SKM-1 treated with dmso at 0.1 percent for 144 hours (cell line): ENCODE measurements around the gene KRTAP4-4.
"Not testable (repeated sequence)": the region's sequence is repeated elsewhere in the genome, so short reads cannot be mapped to it uniquely, and the experiment has no call there.

Source experiments
- DNase-seq: peaks from one replicate; lab custom pipeline; 2025; ENCODE audit not compliant: unreplicated experiment; lab: John Stamatoyannopoulos, UW

Gene KRTAP4-4

DNA sequence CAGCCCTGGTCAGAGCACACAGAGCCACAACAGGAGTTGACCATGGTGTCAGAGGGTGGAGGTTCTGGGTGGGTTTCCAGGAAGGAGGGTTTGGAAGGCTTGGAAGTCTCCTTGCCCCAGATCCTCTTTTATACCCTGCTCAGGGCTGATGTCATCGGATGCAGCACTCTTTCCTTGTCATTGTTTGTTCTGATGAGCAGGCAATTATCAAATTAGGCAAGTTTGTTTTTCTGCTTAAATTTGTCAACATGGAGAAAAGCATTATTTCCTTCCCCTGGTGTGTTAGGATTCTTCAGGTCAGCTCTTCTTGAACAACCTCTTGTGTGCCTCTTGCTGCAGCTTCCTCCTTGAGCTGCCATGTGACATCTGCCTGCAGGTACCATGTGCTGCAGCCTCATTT is at the start of gene KRTAP4-4:
Gene KRTAP4-4 (minus strand): TSS at position 101 of the 400 bp plus-strand sequence. CDS start 57 bp downstream, at position 44.
- DNase-seq: no peak

DNA sequence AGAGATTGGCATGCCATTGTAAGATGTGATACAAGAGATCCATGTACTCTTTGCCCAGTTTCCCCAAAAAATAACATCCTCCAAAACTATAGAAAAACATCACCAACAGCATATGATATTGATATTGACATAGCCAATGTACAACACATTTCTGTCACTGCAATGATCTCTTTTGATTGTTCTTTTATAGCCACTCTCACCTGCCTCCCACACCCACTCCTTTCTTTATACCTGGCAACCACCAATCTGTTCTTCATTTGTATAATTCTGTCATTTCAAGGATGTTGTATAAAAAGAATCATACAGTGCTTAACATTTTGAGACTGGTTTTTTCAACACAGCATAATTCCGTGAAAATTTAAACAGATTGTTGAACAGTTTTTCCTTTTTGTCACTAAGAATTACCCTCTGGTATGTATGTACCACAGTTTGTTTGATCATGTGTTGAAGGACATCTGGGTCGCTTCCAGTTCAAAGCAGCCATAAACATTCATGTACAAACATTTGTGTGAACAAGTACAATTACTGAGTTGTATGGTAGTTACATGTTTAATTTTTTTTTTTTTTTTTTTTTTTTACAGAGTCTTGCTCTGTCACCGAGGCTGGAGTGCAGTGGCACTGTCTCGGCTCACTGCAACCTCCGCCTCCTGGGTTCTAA is 39.0 kb upstream of the KRTAP4-4 start:
- no peak for DNase-seq

DNA sequence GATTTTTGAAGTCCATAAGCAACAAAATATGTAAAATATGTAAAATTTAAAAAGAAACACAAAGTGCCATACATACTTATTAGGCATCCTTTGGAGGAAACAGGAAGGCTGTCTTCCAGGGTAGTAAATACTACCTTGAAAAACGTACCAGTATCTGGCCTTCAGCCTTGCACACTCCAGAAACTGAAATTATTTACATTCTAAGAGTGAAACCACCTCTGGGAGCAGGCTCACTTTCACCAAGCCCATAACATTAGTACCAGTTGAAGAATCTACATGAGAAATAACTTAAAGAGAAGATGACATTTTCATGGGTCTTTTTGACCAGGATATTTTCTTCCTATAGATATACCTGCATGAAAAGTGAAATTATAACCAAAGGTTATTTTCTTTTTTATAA is 35.5 kb upstream of the KRTAP4-4 start:
- no peak for DNase-seq

DNA sequence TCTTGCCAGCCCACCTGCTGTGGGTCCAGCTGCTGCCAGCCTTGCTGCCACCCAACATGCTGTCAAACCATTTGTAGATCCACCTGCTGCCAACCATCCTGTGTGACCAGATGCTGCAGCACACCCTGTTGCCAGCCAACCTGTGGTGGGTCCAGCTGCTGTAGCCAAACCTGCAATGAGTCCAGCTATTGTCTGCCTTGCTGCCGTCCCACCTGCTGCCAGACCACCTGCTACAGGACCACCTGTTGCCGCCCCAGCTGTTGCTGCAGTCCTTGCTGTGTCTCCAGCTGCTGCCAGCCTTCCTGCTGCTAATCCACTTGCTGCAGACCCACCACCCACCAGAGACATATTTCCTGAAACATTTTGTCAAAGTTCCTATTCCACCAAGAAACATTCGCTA is 29.8 kb upstream of the KRTAP4-4 start:
- no peak for DNase-seq

DNA sequence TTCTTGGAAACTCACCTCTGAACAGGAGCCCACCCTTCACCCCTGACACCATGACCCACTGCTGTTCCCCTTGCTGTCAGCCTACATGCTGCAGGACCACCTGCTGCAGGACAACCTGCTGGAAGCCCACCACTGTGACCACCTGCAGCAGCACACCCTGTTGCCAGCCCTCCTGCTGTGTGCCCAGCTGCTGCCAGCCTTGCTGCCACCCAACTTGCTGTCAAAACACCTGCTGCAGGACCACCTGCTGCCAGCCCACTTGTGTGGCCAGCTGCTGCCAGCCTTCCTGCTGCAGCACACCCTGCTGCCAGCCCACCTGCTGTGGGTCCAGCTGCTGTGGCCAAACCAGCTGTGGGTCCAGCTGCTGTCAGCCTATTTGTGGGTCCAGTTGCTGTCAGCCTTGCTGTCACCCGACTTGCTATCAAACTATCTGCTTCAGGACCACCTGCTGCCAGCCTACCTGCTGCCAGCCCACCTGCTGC is 29.3 kb upstream of the KRTAP4-4 start, which contains the start of gene KRTAP9-1:
Gene KRTAP9-1 (plus strand): TSS at position 51 of the 482 bp plus-strand sequence. CDS start 0 bp downstream, at position 51.
- DNase-seq: not testable (repeated sequence)

DNA sequence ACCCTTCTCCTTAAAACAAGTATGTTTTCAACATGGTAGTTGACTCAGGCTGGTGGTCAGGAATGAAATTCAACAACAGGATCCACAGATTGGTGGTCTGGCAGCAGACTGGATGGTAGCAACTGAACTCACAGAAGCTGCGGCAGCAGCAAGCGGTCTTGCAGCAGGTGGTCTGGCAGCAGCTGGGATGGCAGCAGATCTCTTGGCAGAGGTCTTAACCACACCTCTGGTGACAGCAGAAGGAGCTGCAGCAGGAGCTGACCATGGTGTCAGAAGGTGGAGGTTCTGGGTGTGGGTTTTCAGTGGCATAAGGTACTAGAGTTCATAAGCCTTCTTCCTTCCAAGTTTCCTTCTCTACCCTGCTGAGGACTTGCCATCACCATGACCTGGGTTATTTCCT is 26.3 kb upstream of the KRTAP4-4 start:
- no peak for DNase-seq

DNA sequence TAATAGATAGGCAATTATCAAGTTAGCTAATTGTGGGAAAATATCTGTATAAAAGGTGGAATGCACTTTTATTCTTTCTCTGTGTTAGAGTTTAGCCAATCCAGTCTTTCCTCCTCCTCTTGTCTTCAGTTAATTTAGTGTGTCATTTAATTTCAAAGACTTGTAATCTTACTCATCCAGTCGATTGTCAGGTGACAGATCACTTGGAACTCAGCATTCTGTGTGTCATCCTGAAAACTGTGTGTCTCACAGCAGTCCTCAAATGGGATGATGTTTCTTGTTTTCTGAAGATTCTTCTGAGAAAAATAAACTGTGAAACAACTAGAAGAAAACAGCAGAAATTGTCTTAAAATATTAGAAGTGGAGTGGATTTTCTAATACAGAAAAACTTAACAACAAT is 24.5 kb upstream of the KRTAP4-4 start:
- no peak for DNase-seq

DNA sequence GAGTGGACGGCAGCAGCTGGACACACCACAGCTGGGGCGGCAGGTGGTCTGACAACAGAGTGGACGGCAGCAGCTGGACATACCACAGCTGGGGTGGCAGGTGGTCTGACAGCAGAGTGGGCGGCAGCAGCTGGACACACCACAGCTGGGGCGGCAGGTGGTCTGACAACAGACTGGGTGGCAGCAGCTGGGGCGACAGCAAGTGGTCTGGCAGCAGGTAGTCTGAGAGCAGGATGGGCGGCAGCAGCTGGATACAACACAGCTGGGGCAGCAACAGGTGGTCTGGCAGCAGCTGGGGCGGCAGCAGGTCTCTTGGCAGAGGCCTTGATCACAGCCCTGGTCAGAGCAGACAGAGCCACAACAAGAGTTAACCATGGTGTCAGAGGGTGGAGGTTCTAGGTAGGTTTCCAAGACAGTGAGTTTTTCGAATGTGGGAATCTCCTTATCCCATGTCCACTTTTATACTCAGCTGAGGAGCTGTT is 24.0 kb upstream of the KRTAP4-4 start, which contains the start of gene KRTAP4-1:
Gene KRTAP4-1 (minus strand): TSS at position 432 of the 482 bp plus-strand sequence. CDS start 57 bp downstream, at position 375.
- no peak for DNase-seq

DNA sequence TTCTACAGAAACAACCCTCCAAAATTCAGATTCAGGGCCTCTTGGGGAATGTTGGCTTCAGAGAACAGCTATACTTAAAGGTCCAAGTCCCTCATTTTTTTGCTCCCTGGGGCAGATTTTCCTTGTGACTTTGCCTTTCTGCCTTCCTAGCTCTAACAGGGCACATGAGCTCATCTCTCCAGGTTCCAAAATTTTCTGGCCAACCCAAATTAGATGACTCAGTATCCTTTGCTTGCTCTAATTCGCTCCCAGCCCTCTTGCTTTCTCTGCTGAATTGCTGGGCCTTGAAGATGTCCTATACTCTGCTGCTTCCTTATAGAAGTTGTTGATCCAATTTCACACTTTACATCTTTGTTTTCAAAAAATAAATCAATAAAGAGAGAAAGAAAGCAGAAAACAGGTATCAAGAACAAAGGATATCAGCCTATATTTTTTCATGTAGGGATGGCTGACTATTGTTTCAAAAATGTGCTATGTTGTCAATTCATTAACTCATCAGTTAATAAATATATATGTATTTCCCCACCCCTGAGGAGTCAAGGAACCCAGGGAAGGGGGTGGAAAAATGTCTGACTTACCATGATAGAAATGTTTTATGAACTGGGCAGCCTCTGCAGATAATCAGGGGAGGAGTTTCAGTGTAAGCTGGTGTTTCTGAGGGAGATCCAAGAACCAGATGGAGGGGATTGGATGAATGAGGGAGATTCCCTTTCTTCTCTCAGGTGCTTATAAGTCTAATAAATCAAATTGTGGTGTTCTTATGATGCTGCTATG is 18.5 kb upstream of the KRTAP4-4 start:
- no peak for DNase-seq

DNA sequence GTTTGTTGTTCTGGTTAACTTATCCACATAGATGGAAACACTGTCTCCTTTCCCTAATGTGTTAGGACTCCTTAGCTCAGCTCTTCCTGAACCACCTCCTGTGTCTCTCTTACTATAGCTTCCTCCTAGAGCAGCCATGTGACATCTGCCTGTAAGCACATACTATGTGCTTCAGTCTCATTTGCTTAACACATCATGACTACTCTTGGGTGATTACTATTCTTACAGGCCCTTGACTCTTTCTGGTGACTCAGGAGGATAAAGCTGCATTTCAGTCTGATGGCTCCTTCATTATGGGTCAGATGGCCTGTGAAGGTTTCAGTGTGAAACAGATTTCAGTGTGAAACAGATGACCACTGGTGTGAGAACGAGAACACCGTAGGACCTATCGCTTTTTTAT is 17.8 kb upstream of the KRTAP4-4 start:
- no peak for DNase-seq

DNA sequence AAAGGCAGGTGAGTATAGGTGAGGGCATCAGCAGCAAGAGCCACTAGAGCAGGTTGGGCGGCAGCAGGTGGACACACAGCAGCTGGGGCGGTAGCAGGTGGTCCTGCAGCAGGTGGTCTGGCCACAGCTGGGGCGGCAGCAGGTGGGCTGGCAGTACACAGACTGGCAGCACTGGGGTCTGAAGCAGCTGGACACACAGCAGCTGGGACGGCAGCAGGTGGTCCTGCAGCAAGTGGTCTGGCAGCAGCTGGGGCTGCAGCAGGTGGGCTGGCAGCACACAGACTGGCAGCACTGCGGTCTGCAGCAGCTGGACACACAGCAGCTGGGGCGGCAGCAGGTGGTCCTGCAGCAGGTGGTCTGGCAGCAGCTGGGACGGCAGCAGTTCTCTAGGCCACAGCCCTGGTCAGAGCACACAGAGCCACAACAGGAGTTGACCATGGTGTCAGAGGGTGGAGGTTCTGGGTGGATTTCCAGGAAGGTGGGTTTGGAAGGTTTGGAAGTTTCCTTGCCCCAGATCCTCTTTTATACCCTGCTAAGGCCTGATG is 17.3 kb upstream of the KRTAP4-4 start, which contains the start of gene KRTAP4-2:
Gene KRTAP4-2 (minus strand): TSS at position 495 of the 545 bp plus-strand sequence. CDS start 57 bp downstream, at position 438.
- DNase-seq: no peak

DNA sequence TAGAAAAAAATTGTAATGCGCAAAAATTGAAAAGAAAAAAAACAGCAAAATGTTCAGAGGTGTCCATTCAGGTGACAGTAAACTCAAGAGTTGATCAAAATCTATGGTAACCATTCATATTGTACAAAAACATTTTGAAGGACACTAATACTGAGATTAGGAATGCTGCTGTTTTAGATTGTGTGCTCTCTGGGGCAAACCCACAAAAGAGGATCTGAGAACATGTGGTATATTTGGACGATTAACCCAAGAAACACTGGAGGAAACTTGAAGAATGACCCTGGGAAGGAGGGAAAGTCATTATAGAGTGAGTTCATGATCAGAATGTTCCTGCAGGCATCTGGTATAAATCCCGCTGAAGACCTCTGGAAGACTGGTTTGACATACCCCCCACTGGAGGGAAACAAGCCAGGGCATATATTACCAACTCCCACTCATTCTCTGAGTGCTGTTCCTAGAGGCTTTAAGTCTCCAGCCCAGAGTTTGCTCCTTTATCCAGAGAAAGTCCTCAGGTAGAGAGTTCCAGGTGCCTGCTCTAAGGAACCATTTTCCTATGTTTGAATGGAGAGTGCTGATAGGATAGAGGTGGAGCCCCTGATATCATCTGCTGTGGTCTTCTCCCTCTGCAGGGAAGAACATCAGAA is 16.3 kb upstream of the KRTAP4-4 start:
- peak; percentile 2 for DNase-seq

DNA sequence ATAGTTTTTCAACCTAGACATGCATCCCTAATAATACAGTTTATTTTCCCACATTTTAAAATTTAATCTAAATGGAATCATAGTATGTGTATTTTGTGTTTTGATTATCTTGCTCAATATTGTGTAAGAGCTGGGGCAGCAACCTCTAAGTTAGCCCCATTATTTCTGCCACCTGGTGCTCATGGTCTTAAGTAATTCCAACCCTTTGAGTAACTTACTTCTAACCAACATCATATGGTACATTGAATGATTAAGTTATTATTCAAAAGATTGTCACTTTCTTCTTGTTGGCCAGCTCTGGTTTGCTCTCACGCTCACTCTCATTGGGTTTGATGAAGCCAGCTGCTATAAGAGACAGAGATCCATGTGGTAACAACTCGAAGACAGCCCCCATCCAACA is 11.3 kb upstream of the KRTAP4-4 start:
- DNase-seq: no peak

DNA sequence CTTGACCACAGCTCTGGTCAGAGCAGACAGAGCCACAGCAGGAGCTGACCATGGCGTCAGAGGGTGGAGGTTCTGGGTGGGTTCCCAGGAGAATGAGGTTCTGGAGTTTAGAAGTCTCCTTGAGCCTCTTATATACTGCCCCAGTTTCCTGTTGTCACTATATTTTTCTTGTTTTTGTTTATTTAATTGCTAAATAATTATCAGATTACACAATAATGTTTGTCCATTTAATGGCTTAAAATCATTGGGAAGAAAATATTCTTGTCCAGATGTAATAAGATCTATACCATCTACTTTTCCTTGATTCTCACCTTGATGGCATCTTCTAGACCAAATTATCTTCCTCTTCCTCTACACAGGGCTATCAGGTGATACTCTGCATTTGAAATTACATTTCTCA is 7.6 kb upstream of the KRTAP4-4 start, which contains the start of gene KRTAP4-3:
Gene KRTAP4-3 (minus strand): TSS at position 101 of the 400 bp plus-strand sequence. CDS start 49 bp downstream, at position 52.
- DNase-seq: no peak

DNA sequence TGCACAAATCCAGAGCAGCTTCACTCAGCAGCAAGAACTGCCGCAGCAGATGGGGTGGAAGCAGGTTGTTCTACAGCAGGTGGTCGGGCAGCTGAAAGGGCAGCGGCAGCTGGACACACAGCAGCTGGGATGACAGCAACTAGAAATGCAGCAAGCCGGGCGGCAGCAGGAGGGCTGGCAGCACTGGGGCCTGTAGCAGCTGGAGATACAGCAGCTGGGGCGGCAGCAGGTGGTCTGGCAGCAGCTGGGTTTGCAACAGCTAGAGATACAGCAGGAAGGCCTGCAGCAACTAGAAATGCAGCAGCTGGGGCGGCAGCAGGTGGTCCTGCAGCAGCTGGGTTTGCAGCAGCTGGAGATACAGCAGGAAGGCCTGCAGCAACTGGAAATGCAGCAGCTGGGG is 7.0 kb upstream of the KRTAP4-4 start:
- no peak for DNase-seq

DNA sequence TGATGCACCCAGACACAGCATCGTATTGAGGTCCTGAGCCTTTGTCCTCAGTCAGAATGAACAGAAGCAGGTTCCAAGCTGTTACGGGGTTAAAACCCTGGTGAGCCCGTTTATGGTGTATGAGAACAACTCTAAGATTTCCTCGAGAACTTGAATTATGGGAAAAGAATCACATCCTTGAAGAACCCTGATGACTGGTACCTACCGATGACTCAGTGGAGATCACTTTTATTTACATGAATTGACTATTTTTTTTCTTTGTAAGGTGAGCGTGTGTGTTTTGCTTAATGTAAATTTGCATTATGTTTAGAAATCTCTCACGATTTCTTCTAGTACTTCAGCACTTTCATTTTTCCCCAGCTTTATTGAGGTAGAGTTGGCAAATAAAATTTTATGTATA is 3.3 kb upstream of the KRTAP4-4 start:
- no peak for DNase-seq

DNA sequence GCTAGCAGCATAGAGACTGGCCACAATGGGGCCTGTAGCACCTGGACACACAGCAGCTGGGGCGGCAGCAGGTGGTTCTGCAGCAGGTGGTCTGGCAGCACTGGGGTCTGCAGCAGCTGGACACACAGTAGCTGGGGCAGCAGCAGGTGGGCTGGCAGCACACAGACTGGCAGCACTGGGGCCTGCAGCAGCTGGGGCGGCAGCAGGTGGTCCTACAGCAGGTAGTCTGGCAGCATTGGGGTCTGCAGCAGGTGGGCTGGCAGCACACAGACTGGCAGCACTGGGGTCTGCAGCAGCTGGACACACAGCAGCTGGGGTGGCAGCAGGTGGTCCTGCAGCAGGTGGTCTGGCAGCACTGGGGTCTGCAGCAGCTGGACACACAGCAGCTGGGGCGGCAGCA is 358 bp downstream of the KRTAP4-4 start:
- not testable (repeated sequence) for DNase-seq

DNA sequence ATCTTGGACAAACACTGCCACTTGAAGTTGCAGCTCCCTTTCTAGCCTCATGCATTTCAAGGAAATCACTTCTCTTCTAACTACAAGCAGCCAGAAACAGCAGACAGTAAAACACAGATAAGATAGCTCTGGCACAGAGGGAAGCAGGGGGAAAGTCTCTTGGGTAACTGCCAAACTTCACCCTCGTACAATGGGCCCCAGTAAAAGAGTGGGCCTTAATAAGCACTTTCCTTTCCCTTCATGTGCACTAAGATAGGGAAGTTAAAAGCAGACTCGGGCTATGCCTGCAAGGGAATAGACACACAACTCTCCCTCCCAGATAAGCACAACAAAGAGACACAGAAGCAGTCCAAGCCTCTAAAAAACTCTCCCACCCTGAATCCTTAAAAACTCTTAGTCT is 6.7 kb downstream of the KRTAP4-4 start:
- no peak for DNase-seq

DNA sequence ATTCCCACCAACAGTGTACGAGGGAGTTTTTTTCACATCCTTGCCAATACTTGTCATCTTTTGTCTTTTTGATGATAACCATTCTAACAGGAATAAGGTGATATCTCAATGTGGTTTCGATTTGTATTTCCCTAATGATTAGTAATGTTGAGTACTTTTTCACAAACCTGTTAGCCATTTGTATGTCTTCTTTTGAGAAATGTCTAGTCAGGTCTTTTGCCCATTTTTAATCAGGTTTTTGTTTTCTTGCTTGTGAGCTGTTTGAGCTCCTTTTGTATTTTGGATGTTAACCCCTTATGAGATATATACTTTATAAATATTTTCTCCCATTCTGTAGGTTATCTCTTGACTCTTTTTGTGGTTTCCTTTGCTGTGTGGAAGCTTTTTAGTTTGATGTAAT is 9.0 kb downstream of the KRTAP4-4 start:
- DNase-seq: no peak

DNA sequence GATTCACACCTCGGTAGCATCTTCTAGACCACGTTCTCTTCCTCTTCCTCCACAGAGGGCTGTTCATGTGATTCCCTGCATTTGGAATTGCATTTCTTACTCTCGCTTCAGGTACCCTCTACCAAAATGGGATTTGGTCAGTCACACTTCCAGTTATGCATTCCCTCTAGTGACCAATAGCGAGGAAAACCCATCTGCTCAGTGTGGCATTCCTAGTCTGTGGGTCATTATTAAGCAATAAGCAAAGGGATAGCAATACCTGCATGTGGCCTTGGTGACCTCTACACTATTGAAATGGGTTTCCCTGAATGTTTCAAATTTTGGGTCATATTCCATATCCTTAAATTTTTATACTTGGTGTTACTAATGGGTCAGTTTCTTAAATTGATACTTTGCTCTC is 10.5 kb downstream of the KRTAP4-4 start:
- no peak for DNase-seq

DNA sequence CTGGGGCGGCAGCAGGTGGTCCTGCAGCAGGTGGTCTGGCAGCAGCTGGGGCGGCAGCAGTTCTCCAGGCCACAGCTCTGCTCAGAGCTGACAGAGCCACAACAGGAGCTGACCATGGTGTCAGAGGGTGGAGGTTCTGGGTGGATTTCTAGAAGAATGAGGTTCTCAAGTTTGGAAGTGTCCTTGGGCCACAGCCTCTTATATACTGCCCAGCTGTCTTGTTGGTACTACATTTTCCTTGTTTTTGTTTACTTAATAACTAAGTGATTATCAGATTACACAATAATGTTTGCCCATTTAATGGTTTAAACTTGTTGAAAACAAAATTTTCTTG is 10.9 kb downstream of the KRTAP4-4 start, which contains the start of gene KRTAP4-5:
Gene KRTAP4-5 (minus strand): TSS at position 174 of the 334 bp plus-strand sequence. CDS start 58 bp downstream, at position 116.
- no peak for DNase-seq
